HepG2 (cell line): ENCODE data around the gene LCN1. TPM values are rescaled to one million over a fixed set of nuclear protein-coding genes. Genes with fewer than 3 reads are reported as not detected.

Source experiments
- ASH2L ChIP-seq: fragments of 300-600, 200-600 bp; sonication (generic); IDR thresholded peaks from 2 replicates; pipeline ENCODE4 v1.7.0; 2017; ENCODE audit warnings: low read depth, mild to moderate bottlenecking, moderate library complexity, mixed read lengths, low read length; ENCODE audit not compliant: insufficient read length
- ATM ChIP-seq: fragments of 450-650 bp; IDR thresholded peaks from 2 replicates; pipeline ENCODE4 v1.7.1; 2017; ENCODE audit warnings: mild to moderate bottlenecking, borderline replicate concordance
- CBFB ChIP-seq: sonication (generic); formaldehyde crosslinking; IDR thresholded peaks from 2 replicates; pipeline ENCODE4 v1.4.0; 2020; ENCODE audit warnings: missing genetic modification reagents
- CHCHD3 ChIP-seq: sonication (generic); formaldehyde crosslinking; IDR thresholded peaks from 2 replicates; pipeline ENCODE4 v1.8.0; 2022; ENCODE audit warnings: mild to moderate bottlenecking, missing genetic modification reagents, moderate library complexity
- DMAP1 ChIP-seq: IDR thresholded peaks from 2 replicates; pipeline ENCODE4 v1.6.1; 2016
- ETV5 ChIP-seq: IDR thresholded peaks from 2 replicates; pipeline ENCODE4 v1.6.1; 2018; ENCODE audit warnings: missing biosample characterization, missing genetic modification reagents, inconsistent platforms, borderline replicate concordance
- HHEX ChIP-seq: IDR thresholded peaks from 2 replicates; pipeline ENCODE4 v1.6.1; 2016; ENCODE audit warnings: control low read depth
- HOXA7 ChIP-seq: sonication (generic); formaldehyde crosslinking; IDR thresholded peaks from 2 replicates; pipeline ENCODE4 v1.8.1; 2022; ENCODE audit warnings: mild to moderate bottlenecking, missing genetic modification reagents, moderate library complexity
- IKZF1 ChIP-seq: fragments of 450-650 bp; IDR thresholded peaks from 2 replicates; pipeline ENCODE4 v1.7.1; 2016
- IKZF4 ChIP-seq: sonication (generic); formaldehyde crosslinking; IDR thresholded peaks from 2 replicates; pipeline ENCODE4 v1.5.1; 2020; ENCODE audit warnings: borderline replicate concordance, mild to moderate bottlenecking, low read depth, missing genetic modification reagents; ENCODE audit errors: not compliant biosample characterization
- KLF15 ChIP-seq: sonication (generic); formaldehyde crosslinking; IDR thresholded peaks from 2 replicates; pipeline ENCODE4 v1.8.1; 2023; ENCODE audit warnings: borderline replicate concordance, mild to moderate bottlenecking, inconsistent platforms, missing genetic modification reagents, mixed read lengths
- MXI1 ChIP-seq: IDR thresholded peaks from 3 replicates; pipeline ENCODE4 v1.6.1; 2012; ENCODE audit warnings: low read depth, low read length, inconsistent platforms, borderline replicate concordance
- PHF21A ChIP-seq: sonication (generic); formaldehyde crosslinking; IDR thresholded peaks from 2 replicates; pipeline ENCODE4 v1.5.0; 2020; ENCODE audit warnings: mild to moderate bottlenecking, missing genetic modification reagents
- RXRB ChIP-seq: IDR thresholded peaks from 2 replicates; pipeline ENCODE4 v1.6.1; 2016; ENCODE audit warnings: borderline replicate concordance, missing genetic modification reagents, missing compliant biosample characterization
- SUZ12 ChIP-seq: fragments of 150-350 bp; IDR thresholded peaks from 2 replicates; pipeline ENCODE4 v1.6.1; 2014; ENCODE audit warnings: low read depth, low read length
- ZBTB38 ChIP-seq: sonication (generic); formaldehyde crosslinking; IDR thresholded peaks from 2 replicates; pipeline ENCODE4 v1.5.1; 2020; ENCODE audit warnings: mild to moderate bottlenecking, missing genetic modification reagents
- ZFYVE20 ChIP-seq: sonication (generic); formaldehyde crosslinking; IDR thresholded peaks from 2 replicates; pipeline ENCODE4 v1.8.0; 2023; ENCODE audit warnings: low read depth, mild to moderate bottlenecking, moderate library complexity, missing genetic modification reagents, borderline replicate concordance
- ZNF20 ChIP-seq: sonication (generic); formaldehyde crosslinking; IDR thresholded peaks from 2 replicates; pipeline ENCODE4 v1.4.0; 2020; ENCODE audit warnings: mild to moderate bottlenecking, moderate library complexity, missing genetic modification reagents
- ZNF296 ChIP-seq: sonication (generic); formaldehyde crosslinking; conservative IDR thresholded peaks from 2 replicates; pipeline ENCODE4 v1.5.0; 2020; ENCODE audit warnings: mild to moderate bottlenecking, missing genetic modification reagents
- ZNF441 ChIP-seq: sonication (generic); formaldehyde crosslinking; IDR thresholded peaks from 2 replicates; pipeline ENCODE4 v1.7.0; 2021; ENCODE audit warnings: missing genetic modification reagents, borderline replicate concordance
- ZNF567 ChIP-seq: sonication (generic); formaldehyde crosslinking; IDR thresholded peaks from 2 replicates; pipeline ENCODE4 v1.8.1; 2023; ENCODE audit warnings: mild to moderate bottlenecking, missing genetic modification reagents, borderline replicate concordance
- ZNF569 ChIP-seq: sonication (generic); formaldehyde crosslinking; IDR thresholded peaks from 2 replicates; pipeline ENCODE4 v1.5.0; 2020; ENCODE audit warnings: mild to moderate bottlenecking, missing genetic modification reagents, moderate library complexity, borderline replicate concordance
- polyA plus RNA-seq, 8 experiments: library from polyadenylated mRNA; depleted of rRNA in 3 of 8; stranded (reverse) in 7 of 8; unstranded in 1 of 8; fragments of >200 nt; fragmentation: Illumina TruSeq in 4 of 8; extraction: Trizol in 4 of 8; gene quantifications; 2 replicates each; pipeline versions ENCODE4 v1.2.1 to v1.2.3, GENCODE V29; 2011 to 2016; ENCODE audit warnings: low read depth in 4 of 8, missing spikeins in 1 of 8, mixed read lengths in 1 of 8; ENCODE audit not compliant: insufficient read depth in 1 of 8
- total RNA-seq, 5 experiments: library from RNA; depleted of rRNA; stranded (reverse); fragments of >200 nt; fragmentation: Illumina TruSeq; extraction: Trizol; gene quantifications; 2 replicates each; pipeline ENCODE4 v1.2.3, GENCODE V29; 2016; ENCODE audit warnings: low read depth in 1 of 5
- TF ChIP-seq, protein P1 (sequence below): sonication (generic); formaldehyde crosslinking; IDR thresholded peaks from 2 replicates; pipeline ENCODE4 v1.5.0; 2020; ENCODE audit warnings: missing genetic modification reagents
- TF ChIP-seq, protein P2 (sequence below): sonication (generic); formaldehyde crosslinking; IDR thresholded peaks from 2 replicates; pipeline ENCODE4 v1.8.1; 2022; ENCODE audit warnings: low read depth, mild to moderate bottlenecking, missing genetic modification reagents
- TF ChIP-seq, protein P3 (sequence below), 2 experiments: sonication (generic) in 1 of 2; formaldehyde crosslinking in 1 of 2; IDR thresholded peaks; 2 replicates each; pipeline versions ENCODE4 v1.5.1 to v1.6.1; 2011 to 2020; ENCODE audit warnings: borderline replicate concordance in 1 of 2, low read depth in 1 of 2, low read length in 1 of 2, mild to moderate bottlenecking in 1 of 2, missing genetic modification reagents in 1 of 2, moderate library complexity in 1 of 2

Gene LCN1
- total and polyA plus RNA-seq, 2 of the 13 experiments (the other 11 are each of a cell fraction or from before 2014, with no cell fraction given): not detected

DNA sequence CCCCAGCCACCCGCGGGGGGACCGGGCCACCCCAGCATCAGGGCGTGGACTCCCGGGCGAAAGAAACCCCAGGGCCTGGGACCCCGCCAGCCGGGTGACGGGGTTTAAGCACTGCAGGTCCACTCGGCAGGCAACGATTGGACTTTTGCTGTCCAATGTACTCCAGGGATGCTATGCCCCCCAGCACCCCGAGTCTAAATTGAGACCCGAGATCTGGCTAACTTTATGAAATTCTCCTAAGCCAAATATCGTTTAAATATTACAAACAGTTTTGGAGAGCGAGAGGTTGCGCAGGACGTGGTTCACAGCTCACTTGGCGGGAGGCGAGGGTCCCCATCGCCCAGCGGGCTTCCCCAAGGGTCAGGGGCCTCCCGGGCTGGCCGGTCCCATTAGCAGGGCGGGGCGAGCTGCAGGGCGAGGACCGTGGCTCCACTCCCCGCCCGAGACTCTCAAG, 21.1 kb upstream of the LCN1 start (continued):
- no peak for TF ChIP-seq ZNF20 (CRISPR knock-in tag)
- no peak for TF ChIP-seq KLF15 (CRISPR knock-in tag)
- TF ChIP-seq ETV5 (CRISPR knock-in tag): no peak
- TF ChIP-seq ZNF441: peak; percentile 41; the same call in 1 of the 2 replicates
- TF ChIP-seq MXI1: no peak
- TF ChIP-seq ZNF569 (CRISPR knock-in tag): 0 out of 2 replicates have a peak, but pooled peaks have one; percentile 1
- TF ChIP-seq PHF21A (CRISPR knock-in tag): no peak; the same call in 1 of the 2 replicates
- 0 out of 2 replicates have a peak, but pooled peaks have one; percentile 21 for TF ChIP-seq ZNF296 (CRISPR knock-in tag)
- peak; percentile 33 for TF ChIP-seq ASH2L
- no peak for TF ChIP-seq ZFYVE20 (CRISPR knock-in tag)
- TF ChIP-seq DMAP1: no peak
- TF ChIP-seq, protein P1, sequence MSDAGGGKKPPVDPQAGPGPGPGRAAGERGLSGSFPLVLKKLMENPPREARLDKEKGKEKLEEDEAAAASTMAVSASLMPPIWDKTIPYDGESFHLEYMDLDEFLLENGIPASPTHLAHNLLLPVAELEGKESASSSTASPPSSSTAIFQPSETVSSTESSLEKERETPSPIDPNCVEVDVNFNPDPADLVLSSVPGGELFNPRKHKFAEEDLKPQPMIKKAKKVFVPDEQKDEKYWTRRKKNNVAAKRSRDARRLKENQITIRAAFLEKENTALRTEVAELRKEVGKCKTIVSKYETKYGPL (CRISPR knock-in tag): no peak
- TF ChIP-seq CHCHD3: no peak
- no peak for TF ChIP-seq ZBTB38 (CRISPR knock-in tag)
- TF ChIP-seq, protein P2, sequence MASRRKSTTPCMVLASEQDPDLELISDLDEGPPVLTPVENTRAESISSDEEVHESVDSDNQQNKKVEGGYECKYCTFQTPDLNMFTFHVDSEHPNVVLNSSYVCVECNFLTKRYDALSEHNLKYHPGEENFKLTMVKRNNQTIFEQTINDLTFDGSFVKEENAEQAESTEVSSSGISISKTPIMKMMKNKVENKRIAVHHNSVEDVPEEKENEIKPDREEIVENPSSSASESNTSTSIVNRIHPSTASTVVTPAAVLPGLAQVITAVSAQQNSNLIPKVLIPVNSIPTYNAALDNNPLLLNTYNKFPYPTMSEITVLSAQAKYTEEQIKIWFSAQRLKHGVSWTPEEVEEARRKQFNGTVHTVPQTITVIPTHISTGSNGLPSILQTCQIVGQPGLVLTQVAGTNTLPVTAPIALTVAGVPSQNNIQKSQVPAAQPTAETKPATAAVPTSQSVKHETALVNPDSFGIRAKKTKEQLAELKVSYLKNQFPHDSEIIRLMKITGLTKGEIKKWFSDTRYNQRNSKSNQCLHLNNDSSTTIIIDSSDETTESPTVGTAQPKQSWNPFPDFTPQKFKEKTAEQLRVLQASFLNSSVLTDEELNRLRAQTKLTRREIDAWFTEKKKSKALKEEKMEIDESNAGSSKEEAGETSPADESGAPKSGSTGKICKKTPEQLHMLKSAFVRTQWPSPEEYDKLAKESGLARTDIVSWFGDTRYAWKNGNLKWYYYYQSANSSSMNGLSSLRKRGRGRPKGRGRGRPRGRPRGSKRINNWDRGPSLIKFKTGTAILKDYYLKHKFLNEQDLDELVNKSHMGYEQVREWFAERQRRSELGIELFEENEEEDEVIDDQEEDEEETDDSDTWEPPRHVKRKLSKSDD (CRISPR knock-in tag): no peak
- TF ChIP-seq, protein P3, sequence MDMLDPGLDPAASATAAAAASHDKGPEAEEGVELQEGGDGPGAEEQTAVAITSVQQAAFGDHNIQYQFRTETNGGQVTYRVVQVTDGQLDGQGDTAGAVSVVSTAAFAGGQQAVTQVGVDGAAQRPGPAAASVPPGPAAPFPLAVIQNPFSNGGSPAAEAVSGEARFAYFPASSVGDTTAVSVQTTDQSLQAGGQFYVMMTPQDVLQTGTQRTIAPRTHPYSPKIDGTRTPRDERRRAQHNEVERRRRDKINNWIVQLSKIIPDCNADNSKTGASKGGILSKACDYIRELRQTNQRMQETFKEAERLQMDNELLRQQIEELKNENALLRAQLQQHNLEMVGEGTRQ (IDR thresholded peaks at IDR 0.05; ENCODE audit: low read depth, low read length): no peak
- TF ChIP-seq, protein P3 (CRISPR knock-in tag; IDR thresholded peaks at IDR 0.05; ENCODE audit: borderline replicate concordance): peak; percentile 88; the same call in 1 of the 2 replicates
- TF ChIP-seq HOXA7: no peak
- no peak for TF ChIP-seq ATM
- no peak for TF ChIP-seq CBFB (CRISPR knock-in tag)
- no peak for TF ChIP-seq RXRB (CRISPR knock-in tag)
- no peak for TF ChIP-seq ZNF567 (CRISPR knock-in tag)
- 0 out of 2 replicates have a peak, but pooled peaks have one; percentile 4 for TF ChIP-seq SUZ12
- TF ChIP-seq IKZF1: no peak
- TF ChIP-seq HHEX (CRISPR knock-in tag): no peak
- no peak for TF ChIP-seq IKZF4 (CRISPR knock-in tag)
